H1 (cell line): ENCODE measurements around the gene NSD2. TPM values are rescaled to one million over a fixed set of nuclear protein-coding genes. Genes with fewer than 3 reads are reported as not detected.

ENCODE experiments used
- CTCF ChIA-PET: fragments of 300-600 bp; sonication (Branson Sonifier 250); formaldehyde crosslinking; loops from one replicate; lab custom pipeline; 2021; ENCODE audit not compliant: partially characterized antibody; lab: Charles Lee
- POLR2A ChIA-PET: fragments of 300-600 bp; sonication (Branson Sonifier 250); formaldehyde crosslinking; loops from one replicate; lab custom pipeline; 2021; ENCODE audit warnings: inconsistent platforms; ENCODE audit not compliant: partially characterized antibody; lab: Charles Lee
- DNase-seq, 2 experiments: peaks; one replicate each; pipeline versions ENCODE4 v3.0.0 to v3.0.0-alpha.2; 2010 to 2022; ENCODE audit warnings: low spot score in 2 of 2, low read depth in 1 of 2, mixed read lengths in 1 of 2
- FAIRE-seq: peaks from 2 replicates; lab custom pipeline; 2011; peaks lifted over from hg19 to GRCh38; lab: Jason Lieb, UNC
- H2AFZ ChIP-seq: 2 replicates; pipeline ENCODE4 v1.8.1; 2012; ENCODE audit warnings: low read length, inconsistent platforms
- H2AK5ac ChIP-seq: 2 replicates; pipeline ENCODE4 v1.6.1; 2013; ENCODE audit warnings: low read depth, low read length
- H2BK120ac ChIP-seq: replicated peaks from 2 replicates; pipeline ENCODE3; 2013; ENCODE audit warnings: low read depth, low read length, inconsistent platforms
- H2BK12ac ChIP-seq: 2 replicates; pipeline ENCODE4 v1.6.1; 2013; ENCODE audit warnings: low read depth, low read length
- H2BK15ac ChIP-seq: 2 replicates; pipeline ENCODE4 v1.6.1; 2013; ENCODE audit warnings: low read length
- H2BK20ac ChIP-seq: 2 replicates; pipeline ENCODE4 v1.6.1; 2013; ENCODE audit warnings: low read length
- H2BK5ac ChIP-seq: 2 replicates; pipeline ENCODE4 v1.6.1; 2013; ENCODE audit warnings: low read depth, low read length
- H3K14ac ChIP-seq: 2 replicates; pipeline ENCODE4 v1.6.1; 2013; ENCODE audit warnings: inconsistent platforms; ENCODE audit not compliant: insufficient read length
- H3K18ac ChIP-seq: 2 replicates; pipeline ENCODE4 v1.6.1; 2013; ENCODE audit warnings: low read length; ENCODE audit errors: extremely low read depth
- H3K23ac ChIP-seq: 2 replicates; pipeline ENCODE4 v1.6.1; 2013; ENCODE audit warnings: inconsistent platforms; ENCODE audit not compliant: insufficient read length
- H3K23me2 ChIP-seq: 2 replicates; pipeline ENCODE4 v1.6.1; 2013; ENCODE audit warnings: low read depth, low read length
- H3K27ac ChIP-seq: 2 replicates; pipeline ENCODE4 v1.6.1; 2011; ENCODE audit warnings: low read depth, low read length, inconsistent platforms
- H3K27me3 ChIP-seq, 4 experiments: replicated peaks in 1 of 4; 1 replicate in 1 of 4; 2 replicates in 3 of 4; pipeline versions ENCODE4 v1.6.1 to v1.8.1; 2011 to 2013; ENCODE audit warnings: low read length in 3 of 4, mild to moderate bottlenecking in 3 of 4, inconsistent platforms in 2 of 4, mixed read lengths in 2 of 4, moderate library complexity in 1 of 4; ENCODE audit not compliant: control insufficient read depth in 3 of 4, insufficient read depth in 3 of 4; ENCODE audit errors: extremely low read depth in 1 of 4
- H3K36me3 ChIP-seq, 4 experiments: 2 replicates each; pipeline versions ENCODE4 v1.6.1 to v1.8.1; 2011 to 2013; ENCODE audit warnings: mild to moderate bottlenecking in 4 of 4, low read length in 3 of 4, moderate library complexity in 2 of 4, control low read depth in 1 of 4, inconsistent platforms in 1 of 4; ENCODE audit not compliant: insufficient read depth in 4 of 4, control insufficient read depth in 2 of 4
- H3K4ac ChIP-seq: replicated peaks from 2 replicates; pipeline ENCODE3; 2013; ENCODE audit warnings: low read length, low read depth, mixed read lengths, inconsistent platforms; ENCODE audit not compliant: insufficient read length
- H3K4me1 ChIP-seq, 4 experiments: replicated peaks in 1 of 4; 1 replicate in 1 of 4; 2 replicates in 3 of 4; pipeline versions ENCODE4 v1.6.1 to v1.8.1; 2011 to 2013; ENCODE audit warnings: low read length in 3 of 4, inconsistent platforms in 2 of 4, mixed read lengths in 1 of 4; ENCODE audit not compliant: insufficient read depth in 4 of 4, control insufficient read depth in 3 of 4
- H3K4me2 ChIP-seq, 2 experiments: 2 replicates each; pipeline versions ENCODE4 v1.6.1 to v1.8.1; 2011 to 2013; ENCODE audit warnings: low read depth in 2 of 2, low read length in 2 of 2, control low read depth in 1 of 2, inconsistent platforms in 1 of 2, mild to moderate bottlenecking in 1 of 2; ENCODE audit not compliant: insufficient read depth in 1 of 2
- H3K4me3 ChIP-seq, 4 experiments: fragments of 200-600, 300-600 bp in 1 of 4; sonication (generic), shearing (Covaris generic), sonication (Bioruptor Twin) in 1 of 4; 2 replicates each; pipeline versions ENCODE4 v1.5.1 to v1.8.1; 2011 to 2016; ENCODE audit warnings: low read length in 4 of 4, low read depth in 3 of 4, control low read depth in 2 of 4, inconsistent platforms in 2 of 4, mild to moderate bottlenecking in 2 of 4, mixed read lengths in 1 of 4, moderate library complexity in 1 of 4; ENCODE audit not compliant: insufficient read depth in 2 of 4; ENCODE audit errors: extremely low read depth in 1 of 4
- H3K56ac ChIP-seq: replicated peaks from 2 replicates; pipeline ENCODE3; 2013; ENCODE audit warnings: low read depth, mild to moderate bottlenecking, mixed read lengths, low read length, inconsistent platforms; ENCODE audit not compliant: insufficient read length
- H3K79me1 ChIP-seq: 2 replicates; pipeline ENCODE4 v1.6.1; 2013; ENCODE audit warnings: low read depth, low read length, control low read depth
- H3K79me2 ChIP-seq, 2 experiments: 2 replicates each; pipeline versions ENCODE4 v1.6.1 to v1.8.1; 2012 to 2013; ENCODE audit warnings: low read length in 2 of 2, mild to moderate bottlenecking in 2 of 2, inconsistent platforms in 1 of 2; ENCODE audit not compliant: insufficient read depth in 2 of 2, control insufficient read depth in 1 of 2
- H3K9ac ChIP-seq, 4 experiments: replicated peaks in 1 of 4; 1 replicate in 1 of 4; 2 replicates in 3 of 4; pipeline versions ENCODE4 v1.6.1 to v1.8.1; 2011 to 2013; ENCODE audit warnings: low read depth in 3 of 4, low read length in 3 of 4, control low read depth in 2 of 4, mild to moderate bottlenecking in 2 of 4, moderate library complexity in 2 of 4, inconsistent platforms in 1 of 4; ENCODE audit errors: extremely low read depth in 1 of 4
- H3K9me3 ChIP-seq, 2 experiments: 2 replicates each; pipeline versions ENCODE4 v1.6.1 to v1.8.1; 2012 to 2013; ENCODE audit warnings: mild to moderate bottlenecking in 2 of 2, moderate library complexity in 2 of 2, control low read depth in 1 of 2, inconsistent platforms in 1 of 2, low read depth in 1 of 2, low read length in 1 of 2, mixed read lengths in 1 of 2; ENCODE audit not compliant: insufficient read depth in 2 of 2
- H4K20me1 ChIP-seq, 2 experiments: replicated peaks in 1 of 2; 2 replicates each; pipeline versions ENCODE3 to v1.8.1; 2011 to 2013; ENCODE audit warnings: inconsistent platforms in 2 of 2, low read length in 2 of 2, mild to moderate bottlenecking in 1 of 2; ENCODE audit not compliant: insufficient read depth in 2 of 2, control insufficient read depth in 1 of 2
- H4K5ac ChIP-seq: 2 replicates; pipeline ENCODE4 v1.6.1; 2013; ENCODE audit warnings: low read length, low read depth, mixed read lengths, inconsistent platforms; ENCODE audit not compliant: insufficient read length
- H4K8ac ChIP-seq: 2 replicates; pipeline ENCODE4 v1.8.0; 2013; ENCODE audit warnings: mild to moderate bottlenecking, moderate library complexity, low read length, inconsistent platforms; ENCODE audit not compliant: insufficient read depth; ENCODE audit errors: extremely low read depth
- H4K91ac ChIP-seq: replicated peaks from 2 replicates; pipeline ENCODE3; 2013; ENCODE audit warnings: low read length, mixed read lengths, inconsistent platforms; ENCODE audit not compliant: insufficient read length
- BACH1 ChIP-seq: IDR thresholded peaks from 2 replicates; pipeline ENCODE4 v1.6.1; 2012; ENCODE audit warnings: low read length, improper control_type of control experiment
- CHD2 ChIP-seq: IDR thresholded peaks from 2 replicates; pipeline ENCODE4 v1.6.1; 2012; ENCODE audit warnings: low read length, improper control_type of control experiment
- EP300 ChIP-seq, 2 experiments: IDR thresholded peaks; 1 replicate in 1 of 2; 2 replicates in 1 of 2; pipeline ENCODE4 v1.6.1; 2011 to 2012; ENCODE audit warnings: low read depth in 2 of 2, low read length in 2 of 2, mild to moderate bottlenecking in 2 of 2, borderline replicate concordance in 1 of 2, inconsistent platforms in 1 of 2, moderate library complexity in 1 of 2
- HDAC6 ChIP-seq: IDR thresholded peaks from one replicate; pipeline ENCODE4 v1.7.1; 2012; ENCODE audit warnings: low read depth, mild to moderate bottlenecking, inconsistent platforms, low read length, moderate library complexity
- KDM1A ChIP-seq: fragments of 200-600, 300-600 bp; sonication (generic); IDR thresholded peaks from 2 replicates; pipeline ENCODE4 v1.7.1; 2016; ENCODE audit warnings: mild to moderate bottlenecking, low read length, borderline replicate concordance
- KDM4A ChIP-seq: IDR thresholded peaks from one replicate; pipeline ENCODE4 v1.7.1; 2012; ENCODE audit warnings: low read depth, mild to moderate bottlenecking, moderate library complexity, low read length, inconsistent platforms; ENCODE audit not compliant: severe bottlenecking
- KDM5A ChIP-seq: fragments of 200-600 bp; IDR thresholded peaks from 2 replicates; pipeline ENCODE4 v1.7.1; 2012; ENCODE audit warnings: mild to moderate bottlenecking, low read length, inconsistent platforms, mixed read lengths
- POU5F1 ChIP-seq: IDR thresholded peaks from 2 replicates; pipeline ENCODE4 v1.6.1; 2011; ENCODE audit warnings: low read depth, mild to moderate bottlenecking, low read length, moderate library complexity
- RAD21 ChIP-seq, 2 experiments: IDR thresholded peaks in 1 of 2; conservative IDR thresholded peaks in 1 of 2; 2 replicates each; pipeline ENCODE4 v1.6.1; 2011; ENCODE audit warnings: low read depth in 2 of 2, low read length in 2 of 2, improper control_type of control experiment in 1 of 2, inconsistent platforms in 1 of 2, mild to moderate bottlenecking in 1 of 2, moderate library complexity in 1 of 2
- RNF2 ChIP-seq: fragments of 200-900, 300-1000 bp; sonication (generic); IDR thresholded peaks from 2 replicates; pipeline ENCODE4 v1.7.1; 2016; ENCODE audit warnings: borderline replicate concordance, low read depth, mild to moderate bottlenecking, antibody characterized with exemption, low read length; ENCODE audit not compliant: poor library complexity, severe bottlenecking; ENCODE audit errors: missing control alignments
- SAP30 ChIP-seq: fragments of 300-600 bp; sonication (generic); IDR thresholded peaks from 2 replicates; pipeline ENCODE4 v1.7.1; 2012; ENCODE audit warnings: low read length, moderate library complexity, mild to moderate bottlenecking, inconsistent platforms; ENCODE audit not compliant: insufficient read depth, insufficient replicate concordance
- SUZ12 ChIP-seq: fragments of 200-600 bp; sonication (generic); IDR thresholded peaks from 2 replicates; pipeline ENCODE4 v1.6.1; 2012; ENCODE audit warnings: mild to moderate bottlenecking, inconsistent platforms, low read length, moderate library complexity, mixed read lengths
- YY1 ChIP-seq: IDR thresholded peaks from 2 replicates; pipeline ENCODE4 v1.6.1; 2011; ENCODE audit warnings: low read depth, mild to moderate bottlenecking, low read length
- WGBS, 2 experiments: shearing (Covaris generic) in 1 of 2; methylation state at CpG; one replicate each; pipeline versions ENCODE4 v1.1.6 to v1.1.7; 2013 to 2015; ENCODE audit warnings: low lambda C conversion rate in 2 of 2, mixed read lengths in 2 of 2, inconsistent platforms in 1 of 2, low coverage in 1 of 2, missing lambda C conversion rate in 1 of 2; ENCODE audit not compliant: insufficient replicate concordance in 2 of 2, insufficient coverage in 1 of 2, insufficient read length in 1 of 2; ENCODE audit errors: extremely low coverage in 1 of 2, missing lambda C conversion rate in 1 of 2; 5-methylcytosine and 5-hydroxymethylcytosine counted together
- polyA plus RNA-seq, 7 experiments: library from polyadenylated mRNA; depleted of rRNA in 3 of 7; stranded (reverse) in 5 of 7; unstranded in 2 of 7; fragments of >200 nt in 5 of 7; fragments of 200-250 nt in 2 of 7; gene quantifications; 1 replicate in 5 of 7; 2 replicates in 1 of 7; 4 replicates in 1 of 7; pipeline versions ENCODE4 v1.2.1 to v1.2.3, GENCODE V29; 2011 to 2013; ENCODE audit warnings: missing spikeins in 2 of 7, mixed read lengths in 2 of 7
- total RNA-seq: library from RNA; stranded (reverse); fragmentation: NEBNext Ultra II Directional; extraction: Animal tissue kit (Norgen Biotek cat#: 25700); gene quantifications from 2 replicates; pipeline ENCODE4 v1.2.1, GENCODE V29; 2021

The NSD2 gene
- total and polyA plus RNA-seq, 2 of the 8 experiments (the other 6 are each of a cell fraction or from before 2014, with no cell fraction given), result 26.7 to 129 TPM

- Histone ChIP-seq H3K4me3 (no peak overlapping the region), H3K79me1 (peaks cover 22% of the 10 kb centered on the region), H3K79me2 (peaks cover 5 to 71% of the 10 kb centered on the region in 2 experiments), H3K9ac (no peak overlapping the region), H3K23ac (no peak overlapping the region), H2BK20ac (no peak overlapping the region), H4K8ac (no peak overlapping the region), H3K9me3 (no peaks in the 10 kb centered on the region), H2BK5ac (no peak overlapping the region), H3K4ac (no peak overlapping the region), H3K27me3 (no peaks in the 10 kb centered on the region), H3K56ac (no peak overlapping the region), H3K14ac (no peak overlapping the region), H3K18ac (no peak overlapping the region), H3K4me2 (no peak overlapping the region), H2AFZ (no peak overlapping the region), H2BK12ac (no peak overlapping the region), H4K20me1 (peaks cover 12 to 28% of the 10 kb centered on the region in 2 experiments), H3K4me1 (peaks cover 0 to 5% (median 3%) of the 10 kb centered on the region in 4 experiments; a peak in 2 of 7 replicates), H3K23me2 (no peaks in the 10 kb centered on the region), H4K5ac (no peak overlapping the region), H3K36me3 (peaks cover 2 to 18% (median 11%) of the 10 kb centered on the region in 4 experiments; a peak in 7 of 8 replicates), H2AK5ac (no peak overlapping the region), H4K91ac (no peak overlapping the region), H2BK120ac (no peak overlapping the region), H2BK15ac (no peak overlapping the region), H3K27ac (no peak overlapping the region)
- 96% methylated on average over 16 of the region's 19 CpGs; no CpG with 5 or more reads in 1 of the 2 experiments for WGBS, 2 experiments
- FAIRE-seq (no peak), DNase-seq (no peak)
- ChIA-PET POLR2A (interaction anchor here (1.2 to 1.7 kb wide), 2 partner anchors 16 to 20 kb away, joined by 4 to 5 read pairs; partner anchors contain the start of gene NELFA), CTCF (interaction anchor here (0.7 to 1.8 kb wide), 14 partner anchors 10 to 264 kb away, joined by 3 to 7 read pairs (median 4); no protein-coding TSS in a partner anchor)
- TF ChIP-seq YY1 (no peak), KDM5A (no peak), EP300 (IDR thresholded peaks at IDR 0.05; ENCODE audit: borderline replicate concordance in 1 of 2, low read depth in 2 of 2, low read length in 2 of 2) (no peak), RNF2 (no peak), KDM4A (no peak), BACH1 (no peak), HDAC6 (no peak), RAD21 (IDR thresholded peaks at IDR 0.05 in 1 of 2, conservative IDR thresholded peaks at IDR 0.05 in 1 of 2; ENCODE audit: low read depth in 2 of 2, low read length in 2 of 2) (no peak), SUZ12 (no peak), POU5F1 (no peak), CHD2 (no peak), SAP30 (no peak), KDM1A (no peak)
These were observed 122.0 kb downstream of the NSD2 start for GRCh38 chr4:1993169-1993516.
